Osteoblast (primary cell): ENCODE data around the gene SNCAIP. TPM values are rescaled to one million over a fixed set of nuclear protein-coding genes. Genes with fewer than 3 reads are reported as not detected.

Source experiments
- DNase-seq: peaks from one replicate; pipeline ENCODE4 v3.0.0; 2011; ENCODE audit warnings: low spot score, mixed read lengths; ENCODE audit not compliant: insufficient read length; ENCODE audit errors: missing footprints
- H2AFZ ChIP-seq: 2 replicates; pipeline ENCODE4 v1.6.0; 2011; ENCODE audit warnings: mild to moderate bottlenecking, low read length
- H3K27ac ChIP-seq: 2 replicates; pipeline ENCODE4 v1.5.1; 2011; ENCODE audit warnings: mild to moderate bottlenecking, low read depth, low read length, moderate library complexity
- H3K27me3 ChIP-seq: 2 replicates; pipeline ENCODE4 v1.6.0; 2012; ENCODE audit warnings: mild to moderate bottlenecking, control low read depth, inconsistent platforms, low read length, moderate library complexity; ENCODE audit not compliant: insufficient read depth
- H3K36me3 ChIP-seq: 2 replicates; pipeline ENCODE4 v1.5.1; 2011; ENCODE audit warnings: mild to moderate bottlenecking, low read length, control low read depth, moderate library complexity; ENCODE audit not compliant: insufficient read depth
- H3K4me1 ChIP-seq: 2 replicates; pipeline ENCODE4 v1.5.1; 2011; ENCODE audit warnings: mild to moderate bottlenecking, low read length, control low read depth, moderate library complexity; ENCODE audit not compliant: insufficient read depth
- H3K4me2 ChIP-seq: 2 replicates; pipeline ENCODE4 v1.6.0; 2011; ENCODE audit warnings: mild to moderate bottlenecking, low read length; ENCODE audit not compliant: insufficient read depth
- H3K4me3 ChIP-seq: fragments of 200-600 bp; sonication (generic); 3 replicates; pipeline ENCODE4 v1.5.1; 2012; ENCODE audit warnings: mild to moderate bottlenecking, low read length, inconsistent platforms; ENCODE audit not compliant: insufficient read depth
- H3K79me2 ChIP-seq: 2 replicates; pipeline ENCODE4 v1.6.0; 2012; ENCODE audit warnings: mild to moderate bottlenecking, low read length, control low read depth, inconsistent platforms; ENCODE audit not compliant: insufficient read depth
- H3K9me3 ChIP-seq: 2 replicates; pipeline ENCODE4 v1.5.1; 2011; ENCODE audit warnings: low read depth, low read length, control low read depth
- H4K20me1 ChIP-seq: 2 replicates; pipeline ENCODE4 v1.6.0; 2012; ENCODE audit warnings: mild to moderate bottlenecking, low read length, control low read depth; ENCODE audit not compliant: insufficient read depth
- total RNA-seq: library from RNA; depleted of rRNA; stranded (reverse); fragments of >200 nt; gene quantifications from 2 replicates; pipeline ENCODE4 v1.2.3, GENCODE V29; 2012
- TF ChIP-seq, protein P1 (sequence below): IDR thresholded peaks from 2 replicates; pipeline ENCODE4 v1.5.1; 2011; ENCODE audit warnings: mild to moderate bottlenecking, low read depth, low read length, moderate library complexity; ENCODE audit errors: extremely low read depth

The SNCAIP gene
- total RNA-seq, 1 donor, result 6.2 TPM

DNA sequence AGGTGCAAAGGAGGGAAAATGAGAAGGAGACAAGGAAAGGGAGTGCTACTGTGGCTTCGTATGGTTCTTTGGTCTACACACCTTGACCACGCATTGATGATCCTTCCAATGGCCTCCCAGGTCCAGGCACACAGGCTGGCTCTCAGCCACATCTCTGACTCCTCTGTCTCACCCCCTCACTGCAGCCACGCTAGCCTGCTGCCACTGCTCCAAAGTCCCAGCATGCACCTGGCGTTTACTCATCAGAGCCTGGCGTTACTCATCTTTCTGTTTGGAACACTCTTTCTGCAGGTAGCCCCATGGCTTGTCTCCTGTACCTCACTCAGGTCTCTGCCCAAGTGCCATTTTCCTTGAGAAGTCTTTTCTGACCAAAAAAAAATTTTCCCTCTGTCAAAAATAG, 195.5 kb downstream of the SNCAIP start:
- no peaks in the 10 kb centered on the region for H3K9me3 ChIP-seq
- no peak overlapping the region for H3K27ac ChIP-seq
- DNase-seq, result no peak
- TF ChIP-seq, protein P1, sequence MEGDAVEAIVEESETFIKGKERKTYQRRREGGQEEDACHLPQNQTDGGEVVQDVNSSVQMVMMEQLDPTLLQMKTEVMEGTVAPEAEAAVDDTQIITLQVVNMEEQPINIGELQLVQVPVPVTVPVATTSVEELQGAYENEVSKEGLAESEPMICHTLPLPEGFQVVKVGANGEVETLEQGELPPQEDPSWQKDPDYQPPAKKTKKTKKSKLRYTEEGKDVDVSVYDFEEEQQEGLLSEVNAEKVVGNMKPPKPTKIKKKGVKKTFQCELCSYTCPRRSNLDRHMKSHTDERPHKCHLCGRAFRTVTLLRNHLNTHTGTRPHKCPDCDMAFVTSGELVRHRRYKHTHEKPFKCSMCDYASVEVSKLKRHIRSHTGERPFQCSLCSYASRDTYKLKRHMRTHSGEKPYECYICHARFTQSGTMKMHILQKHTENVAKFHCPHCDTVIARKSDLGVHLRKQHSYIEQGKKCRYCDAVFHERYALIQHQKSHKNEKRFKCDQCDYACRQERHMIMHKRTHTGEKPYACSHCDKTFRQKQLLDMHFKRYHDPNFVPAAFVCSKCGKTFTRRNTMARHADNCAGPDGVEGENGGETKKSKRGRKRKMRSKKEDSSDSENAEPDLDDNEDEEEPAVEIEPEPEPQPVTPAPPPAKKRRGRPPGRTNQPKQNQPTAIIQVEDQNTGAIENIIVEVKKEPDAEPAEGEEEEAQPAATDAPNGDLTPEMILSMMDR, result no peak
- H2AFZ ChIP-seq, result no peak overlapping the region
- no peaks in the 10 kb centered on the region for H3K36me3 ChIP-seq
- no peaks in the 10 kb centered on the region for H3K27me3 ChIP-seq
- H4K20me1 ChIP-seq, result no peaks in the 10 kb centered on the region
- H3K4me2 ChIP-seq, result no peak overlapping the region
- no peaks in the 10 kb centered on the region for H3K4me1 ChIP-seq
- no peak overlapping the region for H3K4me3 ChIP-seq
- H3K79me2 ChIP-seq, result no peaks in the 10 kb centered on the region

DNA sequence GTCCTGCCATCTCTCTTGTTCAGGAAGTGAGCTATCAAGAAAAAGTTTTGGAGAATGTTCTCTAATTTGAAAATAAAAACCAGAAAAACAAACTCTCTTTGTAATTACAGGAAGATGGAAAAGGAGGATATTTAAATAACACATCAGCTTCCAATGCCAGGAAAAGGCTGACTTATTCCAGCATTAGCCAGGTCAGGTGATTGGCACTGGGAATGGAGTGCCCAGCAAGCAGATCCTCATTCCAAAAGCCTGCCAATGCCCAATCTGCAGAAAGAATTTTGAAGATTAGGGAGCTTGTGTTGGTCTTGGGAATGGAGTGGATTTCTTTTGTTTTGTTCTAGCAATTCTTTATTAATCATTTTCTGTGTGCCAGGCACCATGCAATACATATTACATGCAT, 196.6 kb downstream of the SNCAIP start:
- H3K9me3 ChIP-seq, result no peaks in the 10 kb centered on the region
- TF ChIP-seq, protein P1, result no peak
- no peaks in the 10 kb centered on the region for H3K4me1 ChIP-seq
- no peak overlapping the region for H2AFZ ChIP-seq
- H3K4me3 ChIP-seq, result no peak overlapping the region
- no peaks in the 10 kb centered on the region for H3K27me3 ChIP-seq
- no peak for DNase-seq
- H3K27ac ChIP-seq, result no peak overlapping the region
- H3K36me3 ChIP-seq, result no peaks in the 10 kb centered on the region
- no peaks in the 10 kb centered on the region for H4K20me1 ChIP-seq
- no peaks in the 10 kb centered on the region for H3K79me2 ChIP-seq
- no peak overlapping the region for H3K4me2 ChIP-seq

Other genes with a start within 250 kb of the SNCAIP start
- gene LOX, start 234.0 kb upstream of the SNCAIP start, total RNA-seq, result 314 and 317 TPM in 2 replicates
- 0.29 and 0.72 TPM in 2 replicates for gene ZNF474, start 182.7 kb upstream of the SNCAIP start, total RNA-seq